Astrocyte (in vitro differentiated cells and primary cell): ENCODE measurements around the gene ANKRD34A.

Source experiments
- EZH2 ChIP-seq: IDR thresholded peaks from 2 replicates; pipeline ENCODE4 v1.6.1; 2012; ENCODE audit warnings: mild to moderate bottlenecking, low read length, inconsistent platforms; ENCODE audit not compliant: insufficient read depth
- TF ChIP-seq, protein P1 (sequence below): IDR thresholded peaks from 2 replicates; pipeline ENCODE4 v1.5.1; 2011; ENCODE audit warnings: low read depth, mild to moderate bottlenecking, inconsistent platforms, low read length, moderate library complexity; ENCODE audit not compliant: insufficient read depth

DNA sequence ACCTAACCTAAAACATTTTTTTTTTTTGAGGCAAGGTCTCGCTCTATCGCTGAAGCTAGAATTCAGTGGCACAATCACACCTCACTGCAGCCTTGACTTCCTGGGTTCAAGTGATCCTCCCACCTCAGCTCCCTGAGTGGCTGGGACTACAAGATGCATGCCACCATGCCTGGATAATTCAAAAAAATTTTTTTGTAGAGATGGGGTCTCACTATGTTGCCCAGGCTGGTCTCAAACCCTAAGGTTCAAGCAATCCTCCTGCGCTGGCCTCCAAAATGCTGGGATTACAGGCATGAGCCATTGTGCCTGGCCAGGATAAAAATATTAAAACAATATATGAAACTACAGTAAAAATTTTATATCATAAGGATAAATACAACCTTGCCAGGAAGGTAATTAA is 11.5 kb downstream of the ANKRD34A start:
- TF ChIP-seq, protein P1, sequence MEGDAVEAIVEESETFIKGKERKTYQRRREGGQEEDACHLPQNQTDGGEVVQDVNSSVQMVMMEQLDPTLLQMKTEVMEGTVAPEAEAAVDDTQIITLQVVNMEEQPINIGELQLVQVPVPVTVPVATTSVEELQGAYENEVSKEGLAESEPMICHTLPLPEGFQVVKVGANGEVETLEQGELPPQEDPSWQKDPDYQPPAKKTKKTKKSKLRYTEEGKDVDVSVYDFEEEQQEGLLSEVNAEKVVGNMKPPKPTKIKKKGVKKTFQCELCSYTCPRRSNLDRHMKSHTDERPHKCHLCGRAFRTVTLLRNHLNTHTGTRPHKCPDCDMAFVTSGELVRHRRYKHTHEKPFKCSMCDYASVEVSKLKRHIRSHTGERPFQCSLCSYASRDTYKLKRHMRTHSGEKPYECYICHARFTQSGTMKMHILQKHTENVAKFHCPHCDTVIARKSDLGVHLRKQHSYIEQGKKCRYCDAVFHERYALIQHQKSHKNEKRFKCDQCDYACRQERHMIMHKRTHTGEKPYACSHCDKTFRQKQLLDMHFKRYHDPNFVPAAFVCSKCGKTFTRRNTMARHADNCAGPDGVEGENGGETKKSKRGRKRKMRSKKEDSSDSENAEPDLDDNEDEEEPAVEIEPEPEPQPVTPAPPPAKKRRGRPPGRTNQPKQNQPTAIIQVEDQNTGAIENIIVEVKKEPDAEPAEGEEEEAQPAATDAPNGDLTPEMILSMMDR: no peak
- TF ChIP-seq EZH2: no peak
